Trophoblast cell (in vitro differentiated cells and primary cell): Measurements from ENCODE around the gene DNMT3A. TPM values are rescaled to one million over a fixed set of nuclear protein-coding genes. Genes with fewer than 3 reads are reported as not detected.

Source experiments
- DNase-seq, 2 donors: peaks; one replicate each; pipeline ENCODE4 v3.0.0-alpha.2; 2016
- H2AFZ ChIP-seq: 2 replicates; pipeline ENCODE4 v1.6.1; 2013; ENCODE audit warnings: low read length, moderate library complexity, mild to moderate bottlenecking; ENCODE audit not compliant: insufficient read depth, poor library complexity
- H2AK5ac ChIP-seq: 2 replicates; pipeline ENCODE4 v1.6.1; 2013; ENCODE audit warnings: mild to moderate bottlenecking, low read length
- H2BK120ac ChIP-seq: 2 replicates; pipeline ENCODE4 v1.6.1; 2013; ENCODE audit warnings: low read length, mild to moderate bottlenecking, moderate library complexity; ENCODE audit not compliant: insufficient read depth, poor library complexity
- H2BK12ac ChIP-seq: 2 replicates; pipeline ENCODE4 v1.6.1; 2013; ENCODE audit warnings: mild to moderate bottlenecking, low read length, moderate library complexity
- H2BK5ac ChIP-seq: 2 replicates; pipeline ENCODE4 v1.6.1; 2013; ENCODE audit warnings: low read length, low read depth, moderate library complexity, mild to moderate bottlenecking; ENCODE audit not compliant: poor library complexity
- H3K14ac ChIP-seq: 2 replicates; pipeline ENCODE4 v1.6.1; 2013; ENCODE audit warnings: mild to moderate bottlenecking, low read length
- H3K18ac ChIP-seq: 2 replicates; pipeline ENCODE4 v1.6.1; 2013; ENCODE audit warnings: mild to moderate bottlenecking, low read length
- H3K23ac ChIP-seq: 2 replicates; pipeline ENCODE4 v1.6.1; 2013; ENCODE audit warnings: low read length
- H3K27ac ChIP-seq: 2 replicates; pipeline ENCODE4 v1.5.1; 2013; ENCODE audit warnings: low read depth, mild to moderate bottlenecking, inconsistent platforms, low read length, moderate library complexity
- H3K27me3 ChIP-seq: 2 replicates; pipeline ENCODE4 v1.6.1; 2013; ENCODE audit warnings: inconsistent platforms, mild to moderate bottlenecking, low read length, moderate library complexity; ENCODE audit not compliant: insufficient read depth
- H3K36me3 ChIP-seq, 2 experiments: 1 replicate in 1 of 2; 2 replicates in 1 of 2; pipeline ENCODE4 v1.6.1; 2013; ENCODE audit warnings: low read length in 2 of 2, mild to moderate bottlenecking in 2 of 2, moderate library complexity in 1 of 2; ENCODE audit not compliant: insufficient read depth in 2 of 2, control insufficient read depth in 1 of 2
- H3K4ac ChIP-seq: 2 replicates; pipeline ENCODE4 v1.6.1; 2013; ENCODE audit warnings: low read depth, mild to moderate bottlenecking, low read length, moderate library complexity
- H3K4me1 ChIP-seq, 2 experiments: 1 replicate in 1 of 2; 2 replicates in 1 of 2; pipeline ENCODE4 v1.6.1; 2013; ENCODE audit warnings: low read length in 2 of 2, mild to moderate bottlenecking in 2 of 2, moderate library complexity in 1 of 2; ENCODE audit not compliant: insufficient read depth in 2 of 2, control insufficient read depth in 1 of 2
- H3K4me2 ChIP-seq: 2 replicates; pipeline ENCODE4 v1.6.1; 2013; ENCODE audit warnings: inconsistent platforms, mild to moderate bottlenecking, low read length, moderate library complexity
- H3K4me3 ChIP-seq: 2 replicates; pipeline ENCODE4 v1.5.1; 2013; ENCODE audit warnings: mild to moderate bottlenecking, low read depth, low read length, inconsistent platforms
- H3K79me1 ChIP-seq: one replicate; pipeline ENCODE4 v1.6.1; 2013; ENCODE audit warnings: low read length
- H3K79me2 ChIP-seq: 2 replicates; pipeline ENCODE4 v1.6.1; 2013; ENCODE audit warnings: low read length, mild to moderate bottlenecking; ENCODE audit not compliant: control insufficient read depth, insufficient read depth, poor library complexity
- H3K9ac ChIP-seq: 2 replicates; pipeline ENCODE4 v1.6.1; 2013; ENCODE audit warnings: mild to moderate bottlenecking, low read length
- H3K9me3 ChIP-seq: 2 replicates; pipeline ENCODE4 v1.6.1; 2013; ENCODE audit warnings: low read depth, mild to moderate bottlenecking, control low read depth, inconsistent platforms, low read length; ENCODE audit not compliant: insufficient read depth
- H4K12ac ChIP-seq: 2 replicates; pipeline ENCODE4 v1.6.1; 2013; ENCODE audit warnings: low read depth, mild to moderate bottlenecking, low read length, moderate library complexity
- H4K8ac ChIP-seq: 2 replicates; pipeline ENCODE4 v1.6.1; 2013; ENCODE audit warnings: low read depth, mild to moderate bottlenecking, low read length, moderate library complexity
- H4K91ac ChIP-seq: one replicate; pipeline ENCODE4 v1.6.1; 2013; ENCODE audit warnings: low read depth, mild to moderate bottlenecking, low read length, moderate library complexity
- WGBS: extraction: QIAGEN DNeasy Blood & Tissue Kit; methylation state at CpG from one replicate; pipeline ENCODE4 v1.1.7; 2013; ENCODE audit warnings: missing lambda C conversion rate; ENCODE audit not compliant: insufficient read length, insufficient coverage; ENCODE audit errors: extremely low coverage; 5-methylcytosine and 5-hydroxymethylcytosine counted together
- polyA plus RNA-seq: library from polyadenylated mRNA; stranded (reverse); fragments of 200-250 nt; gene quantifications from 2 replicates; pipeline ENCODE4 v1.2.3, GENCODE V29; 2013

DNMT3A gene
- 23.3 and 25.8 TPM in 2 replicates for polyA plus RNA-seq

- H2BK5ac ChIP-seq: no peak within 1 kb of the TSS
- H4K12ac ChIP-seq: no peak within 1 kb of the TSS
- H2BK12ac ChIP-seq: no peak within 1 kb of the TSS
- H4K8ac ChIP-seq: no peak within 1 kb of the TSS
- H3K14ac ChIP-seq: no peak within 1 kb of the TSS
- no peaks in the 10 kb centered on the region for H3K79me1 ChIP-seq
- H3K27me3 ChIP-seq: no peaks in the 10 kb centered on the region
- H3K4me2 ChIP-seq: peak within 1 kb of the TSS; percentile 98
- no peaks in the 10 kb centered on the region for H3K36me3 ChIP-seq
- H2AFZ ChIP-seq: peak within 1 kb of the TSS; percentile 72
- H3K18ac ChIP-seq: no peak within 1 kb of the TSS
- H2AK5ac ChIP-seq: no peak within 1 kb of the TSS
- H3K23ac ChIP-seq: no peak within 1 kb of the TSS
- H3K4ac ChIP-seq: no peak within 1 kb of the TSS
- H3K9ac ChIP-seq: no peak within 1 kb of the TSS
- H4K91ac ChIP-seq: peak within 1 kb of the TSS; percentile 41
- DNase-seq: peak; percentile 20 to 47
- H3K27ac ChIP-seq: no peak within 1 kb of the TSS
- no peaks in the 10 kb centered on the region for H3K79me2 ChIP-seq
- no CpG with 5 or more reads among the region's 100 CpGs for WGBS
- H3K4me1 ChIP-seq: peaks cover 2 to 6% of the 10 kb centered on the region in 2 experiments
- no peak within 1 kb of the TSS for H2BK120ac ChIP-seq
- no peaks in the 10 kb centered on the region for H3K9me3 ChIP-seq
- peak within 1 kb of the TSS; percentile 77 for H3K4me3 ChIP-seq
These were observed at the start of gene DNMT3A for GRCh38 chr2:25341753-25342371. DNMT3A (minus strand) TSS chr2:25341925; CDS start chr2:25313984, 27,941 bp downstream.

GRCh38 chr2:25389161-25389560 is 47.4 kb upstream of the DNMT3A start:
- Histone ChIP-seq H2BK5ac (no peak overlapping the region), H3K23ac (no peak overlapping the region), H3K4me1 (peaks cover 0 to 2% of the 10 kb centered on the region in 2 experiments), H3K36me3 (no peaks in the 10 kb centered on the region), H4K91ac (no peak overlapping the region), H3K14ac (no peak overlapping the region), H4K8ac (no peak overlapping the region), H3K9ac (no peak overlapping the region), H3K18ac (no peak overlapping the region), H4K12ac (no peak overlapping the region), H3K4me3 (no peak overlapping the region), H3K4ac (no peak overlapping the region), H3K79me1 (no peaks in the 10 kb centered on the region), H2AFZ (no peak overlapping the region), H3K27ac (no peak overlapping the region), H3K9me3 (peaks cover 1% of the 10 kb centered on the region), H2AK5ac (no peak overlapping the region), H3K4me2 (no peak overlapping the region), H2BK120ac (no peak overlapping the region), H2BK12ac (no peak overlapping the region), H3K79me2 (no peaks in the 10 kb centered on the region), H3K27me3 (no peaks in the 10 kb centered on the region)
- WGBS: no CpG with 5 or more reads among the region's 9 CpGs
- DNase-seq: no peak

- Histone ChIP-seq H2BK120ac (no peak overlapping the region), H3K36me3 (no peaks in the 10 kb centered on the region), H3K4me1 (peaks cover 0 to 2% of the 10 kb centered on the region in 2 experiments), H2AK5ac (no peak overlapping the region), H2AFZ (no peak overlapping the region), H3K27me3 (no peaks in the 10 kb centered on the region), H3K4me3 (no peak overlapping the region), H2BK12ac (no peak overlapping the region), H4K91ac (no peak overlapping the region), H3K27ac (no peak overlapping the region), H3K4ac (no peak overlapping the region), H3K14ac (no peak overlapping the region), H3K9ac (no peak overlapping the region), H3K18ac (no peak overlapping the region), H3K23ac (no peak overlapping the region), H3K9me3 (peaks cover 1% of the 10 kb centered on the region), H3K79me1 (no peaks in the 10 kb centered on the region), H4K8ac (no peak overlapping the region), H3K79me2 (no peaks in the 10 kb centered on the region), H3K4me2 (no peak overlapping the region), H4K12ac (no peak overlapping the region), H2BK5ac (no peak overlapping the region)
- DNase-seq: no peak
- WGBS: no CpG with 5 or more reads among the region's 6 CpGs
These were observed 46.8 kb upstream of the DNMT3A start for GRCh38 chr2:25388491-25388890.

- Histone ChIP-seq H3K14ac (no peak overlapping the region), H3K4me2 (no peak overlapping the region), H4K91ac (no peak overlapping the region), H2BK5ac (no peak overlapping the region), H3K9me3 (peaks cover 1% of the 10 kb centered on the region), H2BK12ac (no peak overlapping the region), H3K4me3 (no peak overlapping the region), H3K4ac (no peak overlapping the region), H3K18ac (no peak overlapping the region), H4K8ac (no peak overlapping the region), H2AK5ac (no peak overlapping the region), H3K9ac (no peak overlapping the region), H2BK120ac (no peak overlapping the region), H3K4me1 (peaks cover 0 to 2% of the 10 kb centered on the region in 2 experiments), H3K79me2 (no peaks in the 10 kb centered on the region), H3K23ac (no peak overlapping the region), H2AFZ (no peak overlapping the region), H3K27ac (no peak overlapping the region), H4K12ac (no peak overlapping the region), H3K36me3 (no peaks in the 10 kb centered on the region), H3K79me1 (no peaks in the 10 kb centered on the region), H3K27me3 (no peaks in the 10 kb centered on the region)
- no peak for DNase-seq
- no CpG with 5 or more reads among the region's 17 CpGs for WGBS
These were observed 46.2 kb upstream of the DNMT3A start for GRCh38 chr2:25387876-25388449.
